Measurements from ENCODE around the gene BRD3OS.

- TF ChIP-seq CTCF (IDR thresholded peaks at IDR 0.05; ENCODE audit: low read depth, low read length), result no peak
- no peak for TF ChIP-seq EZH2phosphoT487 (IDR thresholded peaks at IDR 0.05; ENCODE audit: low read depth)
These were observed 39.2 kb upstream of the BRD3OS start for GRCh38 chr9:133986061-133986460.

All from OCI-LY3 (cell line).